Muscle layer of colon (tissue), 2 donors: ENCODE measurements around the gene PACSIN3.

Experiments
- H3K27ac ChIP-seq: one replicate; pipeline ENCODE4 v1.7.0; 2013; ENCODE audit warnings: low read depth, mild to moderate bottlenecking, low read length, moderate library complexity
- H3K27me3 ChIP-seq, 2 donors: one replicate each; pipeline ENCODE4 v1.7.0; 2013; ENCODE audit warnings: low read length in 2 of 2, mild to moderate bottlenecking in 2 of 2; ENCODE audit not compliant: insufficient read depth in 2 of 2, control insufficient read depth in 1 of 2
- H3K36me3 ChIP-seq: one replicate; pipeline ENCODE4 v1.7.0; 2013; ENCODE audit warnings: mild to moderate bottlenecking, low read length; ENCODE audit not compliant: insufficient read depth
- H3K4me1 ChIP-seq: one replicate; pipeline ENCODE4 v1.7.0; 2013; ENCODE audit warnings: mild to moderate bottlenecking, low read length; ENCODE audit not compliant: insufficient read depth
- H3K4me3 ChIP-seq, 2 donors: one replicate each; pipeline ENCODE4 v1.7.0; 2013; ENCODE audit warnings: low read length in 2 of 2, low read depth in 1 of 2, mild to moderate bottlenecking in 1 of 2, moderate library complexity in 1 of 2
- H3K9ac ChIP-seq: one replicate; pipeline ENCODE4 v1.7.0; 2013; ENCODE audit warnings: low read length
- H3K9me3 ChIP-seq: one replicate; pipeline ENCODE4 v1.7.0; 2013; ENCODE audit warnings: mild to moderate bottlenecking, low read length
- donor health status: abdominal sarcoma.
- donor health status: Adenocarcinoma of cecum.

Gene PACSIN3

GRCh38 chr11:47148270-47148669 is 38.0 kb downstream of the PACSIN3 start:
- H3K27ac ChIP-seq, result no peak overlapping the region

GRCh38 chr11:47147681-47148080 is 38.6 kb downstream of the PACSIN3 start:
- Histone ChIP-seq H3K36me3 (no peaks in the 10 kb centered on the region), H3K9ac (no peak overlapping the region), H3K4me1 (peaks cover 31% of the 10 kb centered on the region), H3K4me3 (no peak overlapping the region), H3K9me3 (no peaks in the 10 kb centered on the region), H3K27ac (no peak overlapping the region), H3K27me3 (no peaks in the 10 kb centered on the region)

More at GRCh38 chr11:47148270-47148669, 38.0 kb downstream of the PACSIN3 start:
- H3K27me3 ChIP-seq, result no peaks in the 10 kb centered on the region
- H3K9me3 ChIP-seq, result no peaks in the 10 kb centered on the region
- H3K4me3 ChIP-seq, result no peak overlapping the region
- H3K36me3 ChIP-seq, result no peaks in the 10 kb centered on the region
- H3K4me1 ChIP-seq, result peaks cover 32% of the 10 kb centered on the region
- H3K9ac ChIP-seq, result no peak overlapping the region

DNA sequence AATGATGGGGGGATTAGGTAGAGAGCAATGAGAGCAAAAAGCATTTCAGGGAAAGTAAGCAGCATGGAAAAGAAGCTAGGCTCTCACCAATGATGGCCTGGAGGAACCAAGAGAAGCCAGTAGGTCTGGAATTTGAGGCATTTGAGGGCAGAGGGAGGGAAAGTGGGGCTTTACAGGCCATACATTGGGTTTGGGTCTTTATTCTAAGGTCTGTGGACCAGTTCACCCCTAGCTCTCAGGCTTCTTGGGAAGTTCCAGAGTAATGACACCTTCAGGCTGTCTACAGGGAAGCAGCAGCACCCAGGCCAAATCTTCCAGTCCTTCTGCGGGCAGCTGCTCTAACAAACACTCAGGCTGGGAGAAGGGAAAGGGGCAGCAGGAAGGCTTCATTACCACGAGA is 39.0 kb downstream of the PACSIN3 start:
- Histone ChIP-seq H3K27me3 (no peaks in the 10 kb centered on the region), H3K36me3 (no peaks in the 10 kb centered on the region), H3K9me3 (no peaks in the 10 kb centered on the region), H3K9ac (no peak overlapping the region), H3K4me3 (no peak overlapping the region), H3K4me1 (peaks cover 29% of the 10 kb centered on the region), H3K27ac (no peak overlapping the region)

DNA sequence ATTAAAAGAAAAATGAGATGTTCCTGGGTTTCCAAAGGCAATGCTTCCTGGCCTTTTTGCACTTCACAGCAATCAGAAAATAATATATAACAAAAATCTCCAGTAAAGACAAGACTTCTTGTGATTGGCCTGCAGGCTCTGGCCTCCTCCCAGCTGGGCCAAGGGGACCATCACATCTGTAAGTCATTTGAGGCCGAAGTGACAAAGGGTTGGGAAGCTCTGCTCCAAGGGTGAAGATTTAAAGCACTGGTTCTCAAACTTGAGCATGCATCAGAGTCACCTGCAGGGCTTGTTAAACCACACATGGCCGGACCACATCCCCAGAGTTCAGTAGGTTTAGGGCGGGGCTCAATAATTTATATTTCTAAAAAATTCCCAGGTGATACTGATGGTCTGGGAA is 41.7 kb downstream of the PACSIN3 start:
- H3K27ac ChIP-seq, result no peak overlapping the region
- no peak overlapping the region for H3K4me3 ChIP-seq
- H3K4me1 ChIP-seq, result peaks cover 24% of the 10 kb centered on the region
- no peaks in the 10 kb centered on the region for H3K9me3 ChIP-seq
- H3K27me3 ChIP-seq, result no peaks in the 10 kb centered on the region
- H3K36me3 ChIP-seq, result no peaks in the 10 kb centered on the region
- H3K9ac ChIP-seq, result no peak overlapping the region

DNA sequence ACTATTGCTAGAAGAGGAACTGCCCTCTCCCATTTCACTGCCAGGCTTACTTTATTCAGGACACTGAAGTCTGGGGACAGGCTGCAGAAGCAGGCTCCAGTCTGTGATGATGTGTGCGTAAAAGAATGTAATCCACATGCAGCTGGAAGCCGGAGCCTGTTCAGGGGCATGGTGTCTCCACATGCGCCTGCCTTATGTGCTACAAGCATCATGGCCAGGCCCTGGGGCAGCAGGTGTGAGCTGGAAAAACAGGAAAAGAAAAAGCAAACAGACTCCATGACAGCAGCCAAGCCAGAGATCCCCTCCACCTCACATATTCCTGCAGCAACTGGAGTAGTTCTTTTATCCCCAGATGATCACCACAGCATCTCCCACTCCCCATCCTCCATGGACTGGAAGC is 42.9 kb downstream of the PACSIN3 start:
- H3K27me3 ChIP-seq, result no peaks in the 10 kb centered on the region
- H3K9ac ChIP-seq, result no peak overlapping the region
- no peaks in the 10 kb centered on the region for H3K36me3 ChIP-seq
- H3K4me3 ChIP-seq, result no peak overlapping the region
- no peak overlapping the region for H3K27ac ChIP-seq
- H3K4me1 ChIP-seq, result peaks cover 11% of the 10 kb centered on the region
- no peaks in the 10 kb centered on the region for H3K9me3 ChIP-seq

DNA sequence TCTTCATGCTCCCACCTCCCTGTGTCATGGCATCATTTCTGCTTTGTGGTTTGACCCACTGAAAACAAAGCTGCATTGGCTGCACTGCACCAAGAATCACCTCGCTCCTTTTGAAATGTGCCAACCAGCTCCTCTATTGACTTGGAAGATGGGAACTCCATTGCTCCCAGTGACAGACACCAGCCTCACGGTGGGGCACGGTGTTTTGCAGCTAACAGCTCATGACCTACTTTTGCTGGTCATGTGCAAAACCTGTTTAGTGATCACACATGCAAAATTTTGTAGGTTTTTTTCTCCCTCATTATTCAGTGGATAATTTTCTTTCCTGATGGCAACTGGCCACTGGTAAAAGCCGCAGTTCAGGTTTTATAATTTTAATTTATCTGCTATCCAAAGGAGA is 46.4 kb downstream of the PACSIN3 start:
- Histone ChIP-seq H3K4me1 (peaks cover 10% of the 10 kb centered on the region), H3K4me3 (no peak overlapping the region), H3K27ac (no peak overlapping the region), H3K9me3 (no peaks in the 10 kb centered on the region), H3K27me3 (no peaks in the 10 kb centered on the region), H3K9ac (no peak overlapping the region), H3K36me3 (no peaks in the 10 kb centered on the region)

DNA sequence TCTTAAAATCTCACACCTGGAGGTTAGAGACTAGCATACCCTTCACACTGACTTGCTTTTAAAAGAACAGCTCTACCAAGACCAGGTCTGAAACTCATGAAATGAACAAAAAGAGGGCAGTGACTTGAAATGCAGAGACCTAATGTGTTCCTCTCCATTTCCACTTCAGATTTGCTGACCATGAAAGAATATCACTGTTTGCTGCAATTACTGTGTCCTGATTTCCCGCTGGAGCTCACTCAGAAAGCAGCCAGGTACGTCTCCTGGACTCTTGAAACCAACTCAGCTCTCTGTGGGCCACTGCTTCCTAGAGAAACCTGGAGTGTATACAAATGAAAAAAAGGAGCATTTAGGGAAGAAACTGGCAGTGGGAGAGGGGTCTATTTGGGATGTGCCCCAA is 48.8 kb downstream of the PACSIN3 start:
- no peak overlapping the region for H3K27ac ChIP-seq
- H3K4me1 ChIP-seq, result no peaks in the 10 kb centered on the region
- H3K4me3 ChIP-seq, result no peak overlapping the region
- H3K27me3 ChIP-seq, result no peaks in the 10 kb centered on the region
- no peak overlapping the region for H3K9ac ChIP-seq
- no peaks in the 10 kb centered on the region for H3K36me3 ChIP-seq
- no peaks in the 10 kb centered on the region for H3K9me3 ChIP-seq

GRCh38 chr11:47136921-47137320 is 49.3 kb downstream of the PACSIN3 start:
- Histone ChIP-seq H3K4me1 (no peaks in the 10 kb centered on the region), H3K27me3 (no peaks in the 10 kb centered on the region), H3K4me3 (no peak overlapping the region), H3K27ac (no peak overlapping the region), H3K9ac (no peak overlapping the region), H3K9me3 (no peaks in the 10 kb centered on the region), H3K36me3 (no peaks in the 10 kb centered on the region)

DNA sequence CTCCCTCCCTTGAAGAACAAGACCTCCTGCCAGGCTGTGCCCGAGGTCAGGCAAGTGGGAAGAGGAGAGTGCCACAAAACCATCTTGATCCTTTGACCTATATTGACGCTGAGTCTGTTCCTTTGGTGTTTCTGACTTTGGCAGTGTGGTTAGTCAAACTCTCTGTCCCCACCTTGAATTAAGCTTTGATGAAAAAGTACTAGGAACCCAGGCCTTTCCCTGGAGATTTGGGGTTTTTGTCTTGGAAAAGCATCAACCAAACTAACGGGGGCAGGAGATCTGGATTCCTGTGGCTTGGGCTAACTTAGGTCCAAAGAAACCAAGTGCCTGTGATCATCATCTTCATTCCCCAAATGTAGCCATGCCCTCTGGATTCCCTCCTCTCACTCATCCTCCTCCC is 49.9 kb downstream of the PACSIN3 start:
- H3K27ac ChIP-seq, result no peak overlapping the region
- no peaks in the 10 kb centered on the region for H3K27me3 ChIP-seq
- no peak overlapping the region for H3K4me3 ChIP-seq
- H3K36me3 ChIP-seq, result no peaks in the 10 kb centered on the region
- no peaks in the 10 kb centered on the region for H3K4me1 ChIP-seq
- H3K9ac ChIP-seq, result no peak overlapping the region
- no peaks in the 10 kb centered on the region for H3K9me3 ChIP-seq

GRCh38 chr11:47132981-47133380 is 53.3 kb downstream of the PACSIN3 start:
- Histone ChIP-seq H3K27me3 (no peaks in the 10 kb centered on the region), H3K4me3 (no peak overlapping the region), H3K9ac (no peak overlapping the region), H3K27ac (no peak overlapping the region), H3K36me3 (no peaks in the 10 kb centered on the region), H3K9me3 (no peaks in the 10 kb centered on the region), H3K4me1 (no peaks in the 10 kb centered on the region)

DNA sequence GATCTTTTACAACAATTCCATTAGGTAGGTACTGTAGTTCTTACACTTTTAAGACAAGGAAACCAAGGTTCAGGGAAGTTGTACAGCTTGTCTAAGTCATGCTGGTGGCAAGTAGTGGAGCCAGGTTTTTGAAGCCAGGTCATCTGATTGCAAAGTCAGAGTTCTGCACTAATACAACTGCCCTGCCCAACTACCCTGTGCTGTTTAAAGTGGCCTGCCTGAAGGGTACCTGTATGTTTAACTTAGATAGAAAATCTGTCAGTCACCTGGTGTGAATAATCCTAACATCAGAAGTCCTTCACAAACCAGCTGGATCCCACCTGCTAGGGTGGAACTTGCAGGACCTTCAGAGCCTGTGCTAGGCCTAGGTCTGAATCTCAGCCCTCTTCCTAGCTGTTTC is 53.7 kb downstream of the PACSIN3 start:
- no peaks in the 10 kb centered on the region for H3K9me3 ChIP-seq
- H3K9ac ChIP-seq, result no peak overlapping the region
- no peaks in the 10 kb centered on the region for H3K36me3 ChIP-seq
- no peak overlapping the region for H3K27ac ChIP-seq
- H3K27me3 ChIP-seq, result no peaks in the 10 kb centered on the region
- H3K4me1 ChIP-seq, result no peaks in the 10 kb centered on the region
- H3K4me3 ChIP-seq, result no peak overlapping the region

DNA sequence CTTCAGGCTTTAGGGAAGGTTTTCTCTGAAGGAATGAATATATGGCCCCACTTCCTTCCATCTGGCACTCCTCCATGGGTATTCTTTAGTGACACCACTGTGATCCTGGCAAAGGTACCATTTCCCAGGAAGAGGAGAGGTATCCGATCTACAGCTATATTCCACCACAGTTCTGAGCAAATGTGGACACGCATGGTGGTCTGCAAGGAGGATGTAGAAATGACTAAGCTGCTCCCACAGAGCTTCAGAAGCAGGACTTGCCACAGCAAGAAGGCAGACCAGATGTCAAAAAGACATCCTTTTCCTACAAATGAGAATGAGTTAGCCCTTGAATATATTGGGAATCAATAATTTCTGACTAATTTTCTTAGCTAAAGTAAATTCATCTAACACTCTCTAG is 55.1 kb downstream of the PACSIN3 start:
- Histone ChIP-seq H3K9ac (no peak overlapping the region), H3K4me1 (no peaks in the 10 kb centered on the region), H3K27ac (no peak overlapping the region), H3K36me3 (no peaks in the 10 kb centered on the region), H3K4me3 (no peak overlapping the region), H3K9me3 (no peaks in the 10 kb centered on the region), H3K27me3 (no peaks in the 10 kb centered on the region)
